ENCODE measurements around the gene TNNT2.

Gene TNNT2

DNA sequence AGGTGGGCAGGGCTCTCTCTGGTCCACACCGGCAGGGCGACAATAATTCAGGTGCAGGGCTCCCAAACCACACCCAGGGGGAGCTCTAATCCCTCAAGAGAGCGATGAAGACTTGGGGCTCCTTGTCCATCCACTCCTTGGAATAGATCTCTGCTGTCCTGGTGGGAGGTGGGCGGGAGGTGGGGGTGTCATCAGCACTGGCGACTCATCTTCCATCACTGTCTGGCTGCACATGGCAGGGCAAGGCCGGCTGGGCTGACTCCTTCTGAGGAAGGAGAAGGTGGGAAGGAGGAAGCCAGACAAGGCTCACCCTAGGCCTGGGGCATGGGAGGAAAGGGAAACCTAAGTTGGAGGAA lies 29.3 kb downstream of the TNNT2 start:
- no peak for DNase-seq (ENCODE audit: extremely low read depth, insufficient read length)
- TF ChIP-seq, protein P1, sequence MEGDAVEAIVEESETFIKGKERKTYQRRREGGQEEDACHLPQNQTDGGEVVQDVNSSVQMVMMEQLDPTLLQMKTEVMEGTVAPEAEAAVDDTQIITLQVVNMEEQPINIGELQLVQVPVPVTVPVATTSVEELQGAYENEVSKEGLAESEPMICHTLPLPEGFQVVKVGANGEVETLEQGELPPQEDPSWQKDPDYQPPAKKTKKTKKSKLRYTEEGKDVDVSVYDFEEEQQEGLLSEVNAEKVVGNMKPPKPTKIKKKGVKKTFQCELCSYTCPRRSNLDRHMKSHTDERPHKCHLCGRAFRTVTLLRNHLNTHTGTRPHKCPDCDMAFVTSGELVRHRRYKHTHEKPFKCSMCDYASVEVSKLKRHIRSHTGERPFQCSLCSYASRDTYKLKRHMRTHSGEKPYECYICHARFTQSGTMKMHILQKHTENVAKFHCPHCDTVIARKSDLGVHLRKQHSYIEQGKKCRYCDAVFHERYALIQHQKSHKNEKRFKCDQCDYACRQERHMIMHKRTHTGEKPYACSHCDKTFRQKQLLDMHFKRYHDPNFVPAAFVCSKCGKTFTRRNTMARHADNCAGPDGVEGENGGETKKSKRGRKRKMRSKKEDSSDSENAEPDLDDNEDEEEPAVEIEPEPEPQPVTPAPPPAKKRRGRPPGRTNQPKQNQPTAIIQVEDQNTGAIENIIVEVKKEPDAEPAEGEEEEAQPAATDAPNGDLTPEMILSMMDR (IDR thresholded peaks at IDR 0.05; ENCODE audit: insufficient read depth, low read length, poor library complexity, severe bottlenecking): peak; percentile 80
- no peaks in the 10 kb centered on the region; the same call in none of the 2 replicates for H3K27me3 ChIP-seq (replicated peaks; ENCODE audit: control insufficient read depth, insufficient read depth, low read length)
- no peak overlapping the region for H3K4me3 ChIP-seq (replicated peaks; ENCODE audit: low read depth, low read length)
- H3K36me3 ChIP-seq (ENCODE audit: control insufficient read depth, insufficient read depth, low read length): no peaks in the 10 kb centered on the region

DNA sequence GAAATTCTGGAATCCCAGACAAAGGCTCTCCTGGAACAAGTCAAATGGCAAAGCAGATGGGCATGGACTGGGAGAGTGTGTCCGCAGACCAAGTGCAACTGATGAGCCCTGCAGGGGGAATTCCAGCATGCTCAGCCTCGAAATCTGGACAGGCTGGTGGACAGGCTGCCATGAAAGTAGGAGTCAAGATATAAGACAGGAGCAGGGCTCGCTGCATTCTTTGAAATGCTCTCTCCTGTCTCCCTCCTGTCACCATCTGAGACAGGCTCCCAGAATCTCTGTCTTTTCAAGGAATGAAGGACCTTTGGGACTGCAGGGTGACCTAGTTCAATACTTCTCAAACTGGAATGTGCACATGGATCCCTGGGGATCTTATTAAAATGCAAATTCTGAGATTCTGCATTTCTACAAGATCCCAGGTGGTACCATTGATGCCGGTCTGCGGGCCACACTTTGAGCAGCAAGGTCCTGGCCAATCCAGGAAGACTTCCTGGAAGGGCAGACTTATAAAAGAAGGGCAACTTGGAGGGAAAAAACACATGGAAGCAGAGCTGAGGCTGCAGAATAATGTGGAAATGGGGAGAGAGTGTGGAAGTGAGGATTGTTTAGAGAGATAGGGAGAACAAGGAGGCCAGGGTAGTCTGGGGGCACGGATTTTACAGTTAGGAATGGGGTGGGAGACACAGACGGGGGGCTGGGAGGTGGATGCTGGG lies 29.8 kb downstream of the TNNT2 start:
- no peak overlapping the region for H3K4me3 ChIP-seq (replicated peaks; ENCODE audit: low read depth, low read length)
- DNase-seq (ENCODE audit: extremely low read depth, insufficient read length): no peak
- H3K36me3 ChIP-seq (ENCODE audit: control insufficient read depth, insufficient read depth, low read length): no peaks in the 10 kb centered on the region
- no peaks in the 10 kb centered on the region; the same call in 1 of the 2 replicates for H3K27me3 ChIP-seq (replicated peaks; ENCODE audit: control insufficient read depth, insufficient read depth, low read length)
- TF ChIP-seq, protein P1 (IDR thresholded peaks at IDR 0.05; ENCODE audit: insufficient read depth, low read length, poor library complexity, severe bottlenecking): no peak

DNA sequence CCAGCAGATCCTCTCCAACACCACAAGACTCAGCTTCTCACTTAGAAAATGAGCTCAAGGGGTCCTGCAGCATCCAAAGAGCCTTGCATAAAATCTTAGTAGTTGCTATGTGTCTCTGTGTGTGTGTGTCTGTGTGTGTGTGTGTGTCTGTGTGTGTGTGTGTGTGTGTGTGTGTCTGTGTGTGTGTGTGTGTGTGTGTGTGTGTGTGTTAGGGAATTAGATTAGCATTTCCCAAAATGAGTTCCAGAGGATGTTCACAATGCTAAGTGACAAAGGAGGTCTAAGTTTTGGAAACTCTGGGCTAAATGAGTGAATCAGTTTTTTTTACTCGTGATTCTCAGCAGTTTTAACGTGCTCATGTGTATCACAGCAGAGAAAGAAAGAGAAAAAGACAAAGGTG lies 30.5 kb downstream of the TNNT2 start:
- H3K27me3 ChIP-seq (replicated peaks; ENCODE audit: control insufficient read depth, insufficient read depth, low read length): no peaks in the 10 kb centered on the region; the same call in 1 of the 2 replicates
- no peak overlapping the region for H3K4me3 ChIP-seq (replicated peaks; ENCODE audit: low read depth, low read length)
- no peaks in the 10 kb centered on the region for H3K36me3 ChIP-seq (ENCODE audit: control insufficient read depth, insufficient read depth, low read length)
- DNase-seq (ENCODE audit: extremely low read depth, insufficient read length): no peak
- TF ChIP-seq, protein P1 (IDR thresholded peaks at IDR 0.05; ENCODE audit: insufficient read depth, low read length, poor library complexity, severe bottlenecking): no peak

DNA sequence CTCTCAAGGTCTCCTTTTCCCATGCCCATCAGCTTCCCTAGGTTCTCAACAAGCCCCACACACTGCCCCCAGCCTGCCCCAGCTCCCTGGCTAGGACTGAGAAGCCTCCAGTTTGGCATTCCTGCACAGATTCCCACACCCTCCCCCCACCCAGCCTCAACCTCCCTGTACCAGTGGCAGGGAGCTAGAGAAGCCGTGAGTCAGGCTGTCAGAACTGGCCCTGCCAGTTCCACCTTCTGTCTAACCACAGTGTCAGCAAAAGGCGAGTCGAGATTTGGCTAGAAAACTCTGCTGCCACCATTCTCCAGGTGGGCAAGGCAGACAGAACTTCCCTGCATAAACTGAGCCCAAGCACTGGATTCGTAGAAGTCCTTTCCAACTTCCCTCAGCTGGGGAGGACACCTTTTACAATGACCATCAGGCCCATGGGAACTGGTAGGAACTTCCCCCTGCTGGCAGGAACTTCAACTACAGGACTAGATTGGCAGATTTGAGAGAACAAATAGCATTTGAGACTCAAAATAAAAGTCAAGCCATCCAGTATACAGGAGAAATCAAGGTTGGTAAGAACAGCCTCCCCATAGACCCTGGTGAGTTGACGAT lies 31.0 kb downstream of the TNNT2 start:
- DNase-seq (ENCODE audit: extremely low read depth, insufficient read length): no peak
- Histone ChIP-seq H3K4me3 (replicated peaks; ENCODE audit: low read depth, low read length) (no peak overlapping the region), H3K36me3 (ENCODE audit: control insufficient read depth, insufficient read depth, low read length) (no peaks in the 10 kb centered on the region), H3K27me3 (replicated peaks; ENCODE audit: control insufficient read depth, insufficient read depth, low read length) (no peaks in the 10 kb centered on the region; the same call in 1 of the 2 replicates)
- TF ChIP-seq, protein P1 (IDR thresholded peaks at IDR 0.05; ENCODE audit: insufficient read depth, low read length, poor library complexity, severe bottlenecking): peak; percentile 58

DNA sequence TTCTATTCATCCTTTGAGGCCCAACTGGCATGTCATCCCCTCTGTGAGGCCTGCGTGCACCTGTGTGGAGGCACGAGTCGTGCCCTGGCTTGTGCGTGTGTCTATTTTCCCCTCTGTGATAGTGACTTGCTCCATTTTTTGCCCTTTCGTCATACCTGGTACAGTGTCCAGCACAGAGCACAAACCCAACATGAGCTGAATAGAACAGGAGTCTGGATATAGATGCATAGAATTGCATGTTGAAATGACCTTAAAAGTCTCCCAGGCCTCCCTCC lies 32.5 kb downstream of the TNNT2 start:
- no peaks in the 10 kb centered on the region for H3K36me3 ChIP-seq (ENCODE audit: control insufficient read depth, insufficient read depth, low read length)
- no peak overlapping the region for H3K4me3 ChIP-seq (replicated peaks; ENCODE audit: low read depth, low read length)
- no peak for DNase-seq (ENCODE audit: extremely low read depth, insufficient read length)
- TF ChIP-seq, protein P1 (IDR thresholded peaks at IDR 0.05; ENCODE audit: insufficient read depth, low read length, poor library complexity, severe bottlenecking): no peak
- H3K27me3 ChIP-seq (replicated peaks; ENCODE audit: control insufficient read depth, insufficient read depth, low read length): no peaks in the 10 kb centered on the region; the same call in 1 of the 2 replicates

All from GM06990 (cell line).